HG02642 (cell line): ENCODE data around the gene SLC27A3.
A peak's percentile ranks its signal among the peaks of the same experiment; 100 is the strongest.

Experiments
- ATAC-seq: cut with Tn5 transposase; IDR thresholded peaks from one replicate; pipeline ENCODE4 v1.9.1; 2021; ENCODE audit warnings: mild to moderate bottlenecking; ENCODE audit not compliant: unreplicated experiment, poor library complexity

Gene SLC27A3

GRCh38 chr1:153795934-153796785 lies 21.0 kb downstream of the SLC27A3 start:
- no peak for ATAC-seq

DNA sequence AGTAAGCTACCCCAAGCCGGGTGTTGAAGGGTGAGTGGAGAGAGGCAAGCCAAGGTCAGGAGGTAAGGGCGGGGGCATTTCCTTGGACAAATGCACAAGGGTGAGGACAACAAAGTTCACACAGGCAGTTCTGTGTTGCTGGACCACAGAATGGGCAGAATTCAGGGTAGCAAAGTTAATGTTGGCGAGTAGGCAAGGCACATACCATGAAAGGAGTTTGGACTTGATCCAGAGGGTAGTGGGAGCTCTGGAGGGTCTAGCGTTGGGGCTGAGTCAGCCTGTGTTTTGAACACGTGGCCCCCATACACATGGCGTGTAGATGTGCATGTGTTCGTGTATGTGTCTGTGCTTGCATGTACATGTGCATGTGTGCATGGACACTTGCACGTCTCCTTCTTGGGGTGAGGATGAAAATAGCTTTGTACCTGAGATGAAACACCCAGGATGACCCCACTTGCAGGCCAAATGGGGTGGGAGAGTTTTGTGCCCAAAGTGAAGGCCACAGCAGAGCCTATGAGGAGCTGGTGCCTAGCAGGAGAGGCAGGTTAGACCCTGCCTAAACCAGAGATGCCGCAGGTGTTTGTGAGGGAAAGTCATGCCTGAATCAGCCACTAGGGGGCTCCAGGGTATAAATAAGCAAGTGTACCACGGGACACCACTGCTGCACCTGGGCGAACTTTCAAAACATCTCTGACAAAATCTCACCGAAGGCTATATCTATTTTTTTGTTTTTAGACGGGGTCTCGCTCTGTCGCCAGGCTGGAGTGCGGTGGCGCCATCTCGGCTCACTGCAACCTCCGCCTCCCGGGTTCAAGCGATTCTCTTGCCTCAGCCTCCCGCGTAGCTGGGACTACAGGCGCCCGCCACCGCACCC lies 21.8 kb downstream of the SLC27A3 start:
- peak; percentile 64 for ATAC-seq

DNA sequence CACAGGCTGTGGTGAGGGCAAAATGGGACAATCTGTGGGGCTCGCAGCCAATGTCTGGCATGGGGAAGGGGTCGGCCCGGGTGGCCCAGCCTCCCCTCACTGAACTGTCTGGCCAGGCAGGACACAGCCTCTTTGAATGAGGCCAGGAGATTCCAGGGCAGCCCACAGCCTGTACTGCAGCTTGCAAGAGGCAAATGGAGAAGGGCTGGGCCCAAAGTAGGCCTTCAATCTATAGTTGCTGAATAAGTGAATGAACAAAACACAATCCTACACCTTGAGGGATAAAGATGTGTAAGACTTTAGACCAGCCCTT lies 23.2 kb downstream of the SLC27A3 start:
- no peak for ATAC-seq

DNA sequence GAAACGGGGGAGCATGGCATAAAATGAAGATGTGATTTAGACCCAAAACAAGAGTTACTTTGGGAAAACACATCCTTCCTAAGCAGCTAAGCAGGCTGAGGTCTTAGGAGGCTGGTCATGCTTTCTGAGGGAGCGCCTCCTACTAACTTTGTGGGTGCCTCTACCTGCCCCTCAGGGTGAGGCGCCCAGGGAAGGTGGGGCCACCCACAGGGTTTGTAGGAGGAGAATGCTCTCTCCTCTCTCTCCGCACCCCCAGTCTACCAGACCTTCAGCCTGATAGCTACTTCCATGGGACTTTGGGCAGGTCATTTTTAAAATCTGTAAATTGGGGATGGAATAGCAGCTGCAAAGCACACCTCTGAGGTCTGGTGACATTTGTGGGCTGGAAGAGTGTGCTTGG lies 23.8 kb downstream of the SLC27A3 start:
- no peak for ATAC-seq

GRCh38 chr1:153799566-153800465 lies 24.6 kb downstream of the SLC27A3 start:
- no peak for ATAC-seq

- ATAC-seq, result no peak
These were observed 25.3 kb downstream of the SLC27A3 start for GRCh38 chr1:153800516-153800915.

- no peak for ATAC-seq
These were observed 25.9 kb downstream of the SLC27A3 start for GRCh38 chr1:153801028-153801625.

DNA sequence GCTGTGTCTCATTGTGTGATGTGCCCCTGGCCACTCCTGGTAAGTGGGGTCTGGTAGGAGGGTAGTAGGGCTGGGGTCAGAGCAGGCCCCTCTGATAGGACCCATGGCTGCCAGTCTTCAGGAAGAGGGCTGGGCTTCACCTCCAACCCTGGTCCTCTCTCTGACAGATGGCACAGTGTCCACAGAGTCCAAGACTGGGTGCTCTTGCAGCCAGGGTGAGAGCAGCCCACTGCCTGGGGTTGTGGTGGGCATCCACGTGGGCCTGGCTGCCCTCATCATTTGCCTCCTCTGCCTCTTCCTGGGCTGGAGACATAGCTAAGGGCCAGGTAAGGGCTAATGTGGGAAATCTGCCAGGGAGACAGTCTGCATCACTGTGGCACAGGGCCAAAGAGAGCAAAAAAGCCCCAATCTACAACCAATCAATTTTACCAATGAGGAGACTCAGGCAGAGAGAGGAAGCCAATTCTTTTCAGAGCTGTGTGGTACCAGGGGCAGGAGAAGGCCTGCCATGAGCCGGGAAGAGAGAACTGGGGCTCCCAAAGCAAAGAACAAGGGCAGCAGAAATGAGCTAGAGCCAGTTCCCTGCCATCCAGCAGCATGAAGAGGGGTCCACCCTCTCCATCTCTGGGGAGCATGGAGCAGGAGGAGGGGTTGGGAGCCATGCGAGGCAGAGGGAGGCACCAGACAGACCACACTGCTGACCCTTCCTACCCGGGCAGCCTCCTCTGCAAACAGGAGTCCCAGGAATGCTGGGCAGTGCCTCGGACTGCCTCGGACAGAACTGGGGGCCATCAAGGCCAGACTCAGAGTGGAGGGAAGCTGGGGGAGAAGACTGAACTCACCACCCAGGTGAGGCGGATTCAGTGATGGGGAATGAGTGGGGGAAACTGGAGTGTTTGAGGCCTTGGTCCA lies 26.8 kb downstream of the SLC27A3 start:
- ATAC-seq, result no peak

DNA sequence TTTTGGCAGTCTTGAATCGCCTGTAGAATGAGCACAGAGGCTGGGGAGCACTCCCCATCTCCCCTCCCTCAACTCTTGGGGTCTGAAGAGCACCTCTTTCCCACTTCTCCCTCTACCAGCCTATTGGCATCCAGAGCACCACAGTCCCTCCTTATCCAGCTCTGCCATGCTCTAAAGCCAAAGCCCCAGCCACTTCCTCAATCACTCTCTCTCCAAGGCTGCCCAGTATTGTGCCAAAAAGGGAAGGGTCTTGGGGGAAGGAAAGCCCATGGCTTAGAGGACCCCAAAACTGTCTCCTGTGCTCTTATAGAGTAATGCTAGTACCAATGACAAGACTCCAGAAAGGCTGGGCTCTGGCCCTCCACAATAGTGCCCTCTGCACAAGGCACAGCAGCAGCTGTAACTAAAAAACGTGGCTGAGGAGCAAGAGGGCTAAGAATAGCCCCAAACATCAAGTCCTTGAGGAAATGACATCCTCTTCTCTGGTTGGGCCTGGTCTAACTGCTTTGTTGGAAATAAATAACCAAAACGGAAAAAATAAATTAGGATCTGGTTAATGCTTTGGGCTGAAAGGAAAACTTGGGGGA lies 28.4 kb downstream of the SLC27A3 start:
- ATAC-seq, result no peak

GRCh38 chr1:153804112-153804511 lies 28.9 kb downstream of the SLC27A3 start:
- ATAC-seq, result no peak

- ATAC-seq, result peak; percentile 88
These were observed 30.0 kb downstream of the SLC27A3 start for GRCh38 chr1:153805042-153805745.

- no peak for ATAC-seq
These were observed 30.9 kb downstream of the SLC27A3 start for GRCh38 chr1:153805886-153806719.

DNA sequence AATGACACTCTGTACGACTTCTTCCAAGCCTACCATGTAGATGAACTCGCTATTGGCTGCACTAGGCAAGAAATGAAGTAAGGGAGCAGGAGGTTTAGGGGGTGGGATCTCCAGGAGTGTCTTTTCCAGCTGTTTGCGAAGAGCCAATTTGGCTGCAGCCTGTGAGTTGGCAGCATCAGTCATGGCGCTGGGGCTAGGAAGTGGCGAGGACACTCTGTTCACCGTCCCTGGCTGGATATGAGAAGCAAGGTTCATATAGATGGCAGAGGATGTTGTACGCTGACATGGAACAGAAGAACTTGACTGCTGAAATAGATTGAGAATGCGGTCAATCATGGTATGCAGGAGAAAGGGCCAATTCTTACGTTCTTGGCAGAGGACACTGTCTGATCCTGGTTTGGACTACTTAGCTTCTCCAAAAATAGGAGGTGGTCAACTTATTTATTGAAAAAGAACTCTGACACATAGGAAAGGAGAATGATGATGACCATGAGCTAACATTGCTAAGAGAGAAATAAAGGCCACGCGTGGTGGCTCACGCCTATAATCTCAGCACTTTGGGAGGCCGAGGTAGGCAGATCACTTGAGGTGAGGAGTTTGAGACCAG lies 41.2 kb downstream of the SLC27A3 start:
- no peak for ATAC-seq

- ATAC-seq, result no peak
These were observed 43.7 kb downstream of the SLC27A3 start for GRCh38 chr1:153818876-153819275.

- no peak for ATAC-seq
These were observed 52.2 kb downstream of the SLC27A3 start for GRCh38 chr1:153827168-153827964.
